B cell (primary cell): ENCODE results near the gene PCDH10. TPM values are rescaled to one million over a fixed set of nuclear protein-coding genes. Genes with fewer than 3 reads are reported as not detected.

Source experiments
- ATAC-seq: fragments of 200-7000 bp; cut with Tn5 transposase; one replicate; pipeline ENCODE4 v1.10.0; 2021; ENCODE audit warnings: low read depth, mild to moderate bottlenecking, moderate number of reproducible peaks, moderate library complexity
- CTCF ChIA-PET: fragments of 350-600 bp; sonication (Branson Sonifier 250); formaldehyde crosslinking; loops from one replicate; lab custom pipeline; 2021; ENCODE audit warnings: antibody characterized with exemption, inconsistent platforms; lab: Charles Lee
- POLR2A ChIA-PET: fragments of 350-600 bp; sonication (Branson Sonifier 250); formaldehyde crosslinking; loops from one replicate; lab custom pipeline; 2021; ENCODE audit warnings: antibody characterized with exemption; lab: Charles Lee
- DNase-seq: peaks from one replicate; pipeline ENCODE4 v3.0.0; 2013
- H2AFZ ChIP-seq: 2 replicates; pipeline ENCODE4 v1.6.1; 2012; ENCODE audit warnings: mild to moderate bottlenecking, low read depth, low read length; ENCODE audit not compliant: insufficient read depth, poor library complexity, severe bottlenecking
- H3K27ac ChIP-seq, 2 donors: 1 replicate in 1 of 2; 2 replicates in 1 of 2; pipeline ENCODE4 v1.5.1; 2012 to 2013; ENCODE audit warnings: low read length in 2 of 2, mild to moderate bottlenecking in 2 of 2, moderate library complexity in 1 of 2
- H3K27me3 ChIP-seq, 4 experiments: fragments of 200-600 bp in 1 of 4; sonication (generic) in 1 of 4; replicated peaks in 1 of 4; 1 replicate in 2 of 4; 2 replicates in 2 of 4; pipeline versions ENCODE4 v1.6.1 to v1.7.0; 2013 to 2016; ENCODE audit warnings: low read length in 3 of 4, mild to moderate bottlenecking in 2 of 4, mixed read lengths in 1 of 4, moderate library complexity in 1 of 4; ENCODE audit not compliant: insufficient read depth in 4 of 4, control insufficient read depth in 3 of 4; ENCODE audit errors: control extremely low read depth in 1 of 4
- H3K36me3 ChIP-seq, 2 experiments: replicated peaks in 1 of 2; 1 replicate in 1 of 2; 2 replicates in 1 of 2; pipeline versions ENCODE4 v1.6.1 to v1.7.1; 2013; ENCODE audit warnings: low read length in 1 of 2; ENCODE audit not compliant: insufficient read depth in 2 of 2, control insufficient read depth in 1 of 2; ENCODE audit errors: control extremely low read depth in 1 of 2, extremely low read depth in 1 of 2
- H3K4me1 ChIP-seq, 2 donors: fragments of 200-600 bp in 1 of 2; sonication (generic) in 1 of 2; 1 replicate in 1 of 2; 2 replicates in 1 of 2; pipeline versions ENCODE4 v1.5.1 to v1.6.1; 2013 to 2017; ENCODE audit warnings: low read length in 2 of 2; ENCODE audit not compliant: control insufficient read depth in 2 of 2, insufficient read depth in 2 of 2
- H3K4me2 ChIP-seq: replicated peaks from 2 replicates; pipeline ENCODE3; 2012; ENCODE audit warnings: mild to moderate bottlenecking, low read depth, low read length; ENCODE audit not compliant: poor library complexity, severe bottlenecking
- H3K4me3 ChIP-seq, 5 experiments: fragments of 200-600 bp in 1 of 5; sonication (generic) in 1 of 5; 1 replicate in 3 of 5; 2 replicates in 2 of 5; pipeline versions ENCODE4 v1.5.1 to v1.7.0; 2011 to 2016; ENCODE audit warnings: low read length in 4 of 5, mild to moderate bottlenecking in 4 of 5, low read depth in 2 of 5, control low read depth in 1 of 5, moderate library complexity in 1 of 5; ENCODE audit not compliant: insufficient read depth in 1 of 5; ENCODE audit errors: control extremely low read depth in 1 of 5, extremely low read depth in 1 of 5
- H3K79me2 ChIP-seq: fragments of 200-600 bp; sonication (generic); one replicate; pipeline ENCODE4 v1.6.0; 2016; ENCODE audit warnings: low read length; ENCODE audit not compliant: control insufficient read depth, insufficient read depth
- H3K9ac ChIP-seq: fragments of 200-600 bp; sonication (generic); 2 replicates; pipeline ENCODE4 v1.6.1; 2017; ENCODE audit warnings: mild to moderate bottlenecking, low read length, moderate library complexity
- H3K9me3 ChIP-seq, 3 donors: one replicate each; pipeline versions ENCODE4 v1.6.1 to v1.7.1; 2013; ENCODE audit warnings: low read length in 2 of 3; ENCODE audit not compliant: control insufficient read depth in 2 of 3, insufficient read depth in 1 of 3; ENCODE audit errors: control extremely low read depth in 1 of 3
- H4K20me1 ChIP-seq: 2 replicates; pipeline ENCODE4 v1.6.0; 2012; ENCODE audit warnings: mild to moderate bottlenecking, low read length; ENCODE audit not compliant: insufficient read depth, control insufficient read depth, poor library complexity, severe bottlenecking
- H3K27ac Mint-ChIP-seq: one replicate; pipeline ENCODE4 v1.8.0; 2021; ENCODE audit warnings: mixed read lengths
- H3K27me3 Mint-ChIP-seq: one replicate; pipeline ENCODE4 v1.8.0; 2021; ENCODE audit warnings: mixed read lengths
- H3K4me1 Mint-ChIP-seq: one replicate; pipeline ENCODE4 v1.8.0; 2021; ENCODE audit warnings: mixed read lengths
- H3K4me3 Mint-ChIP-seq: one replicate; pipeline ENCODE4 v1.8.0; 2021; ENCODE audit warnings: mixed read lengths
- H3K9me3 Mint-ChIP-seq: one replicate; pipeline ENCODE4 v1.8.0; 2022; ENCODE audit warnings: mixed read lengths; ENCODE audit not compliant: insufficient read depth
- CTCF ChIP-seq: fragments of 200-600 bp; IDR thresholded peaks from one replicate; pipeline ENCODE4 v1.8.0; 2022; ENCODE audit warnings: antibody characterized with exemption, mild to moderate bottlenecking
- EZH2 ChIP-seq: IDR thresholded peaks from 2 replicates; pipeline ENCODE4 v1.6.1; 2012; ENCODE audit warnings: borderline replicate concordance, low read depth, mild to moderate bottlenecking, moderate library complexity, low read length; ENCODE audit not compliant: insufficient read depth, poor library complexity, severe bottlenecking
- WGBS: methylation state at CpG from one replicate; pipeline ENCODE4 v1.1.5; 2013; ENCODE audit warnings: missing lambda C conversion rate; ENCODE audit not compliant: insufficient coverage; 5-methylcytosine and 5-hydroxymethylcytosine counted together
- intact Hi-C: fragments of 100-400 bp; cut with micrococcal nuclease; formaldehyde crosslinking; loops from one replicate; pipeline ENCODE4 v1.10.0; 2022
- polyA minus RNA-seq: library from RNA; depleted of rRNA, polyadenylated mRNA; stranded (reverse); fragments of >200 nt; gene quantifications from 2 replicates; pipeline ENCODE4 v1.2.3, GENCODE V29; 2012
- polyA plus RNA-seq: library from polyadenylated mRNA; depleted of rRNA; stranded (reverse); fragments of >200 nt; gene quantifications from 2 replicates; pipeline ENCODE4 v1.2.3, GENCODE V29; 2012
- total RNA-seq, 2 donors: library from RNA; stranded (reverse); fragments of 120-200 nt in 1 of 2; gene quantifications; 1 replicate in 1 of 2; 2 replicates in 1 of 2; pipeline versions ENCODE4 v1.2.3 to v1.2.4, GENCODE V29; 2013 to 2022

PCDH10 gene
- total RNA-seq (not detected in 2 replicates), polyA plus RNA-seq (not detected in 2 replicates), polyA minus RNA-seq (0.07 TPM in 1 of 2 replicates, not detected in the other)
- not detected for total RNA-seq (2013)

GRCh38 chr4:133148690-133149363 is at the start of gene PCDH10:
PCDH10 (plus strand) TSS chr4:133149294; CDS start chr4:133150141, 847 bp downstream.
- Histone ChIP-seq H4K20me1 (no peaks in the 10 kb centered on the region), H2AFZ (peak within 1 kb of the TSS; percentile 46), H3K36me3 (no peaks in the 10 kb centered on the region), H3K27me3 (peaks cover 0 to 74% (median 38%) of the 10 kb centered on the region in 4 experiments), H3K79me2 (no peaks in the 10 kb centered on the region), H3K4me3 (peak within 1 kb of the TSS in 2 of 5 experiments; percentile 14 to 42), H3K27ac (no peak within 1 kb of the TSS), H3K4me2 (peak within 1 kb of the TSS; percentile 44), H3K4me1 (peaks cover 8 to 18% of the 10 kb centered on the region in 2 donors), H3K9ac (peak within 1 kb of the TSS; percentile 32), H3K9me3 (peaks cover 0 to 46% (median 0%) of the 10 kb centered on the region in 3 donors)
- ATAC-seq = no peak
- TF ChIP-seq EZH2 = no peak
- TF ChIP-seq CTCF = no peak
- Mint-ChIP-seq H3K4me1 (peaks cover 13% of the 10 kb centered on the region), H3K27me3 (peaks cover 57% of the 10 kb centered on the region), H3K27ac (no peak within 1 kb of the TSS), H3K9me3 (no peaks in the 10 kb centered on the region), H3K4me3 (peak within 1 kb of the TSS; percentile 44)
- ChIA-PET POLR2A (no interaction called here), CTCF (no interaction called here)
- intact Hi-C loops = no loop called here
- peak; percentile 21 for DNase-seq
- WGBS = 6% methylated on average over 27 of the region's 38 CpGs

GRCh38 chr4:133102043-133102442 is 47.1 kb upstream of the PCDH10 start:
- Histone ChIP-seq H3K27ac (no peak overlapping the region), H3K4me3 (no peak overlapping the region), H3K79me2 (no peaks in the 10 kb centered on the region), H3K27me3 (no peaks in the 10 kb centered on the region), H3K4me1 (no peaks in the 10 kb centered on the region), H4K20me1 (no peaks in the 10 kb centered on the region), H3K36me3 (no peaks in the 10 kb centered on the region), H2AFZ (no peak overlapping the region), H3K4me2 (no peak overlapping the region), H3K9me3 (no peaks in the 10 kb centered on the region), H3K9ac (no peak overlapping the region)
- POLR2A ChIA-PET = no interaction called here
- ATAC-seq = no peak
- 100% methylated on average over 1 of the region's 6 CpGs for WGBS
- no peak overlapping the region for H3K27ac Mint-ChIP-seq
- H3K9me3 Mint-ChIP-seq = peaks cover 4% of the 10 kb centered on the region
- CTCF ChIA-PET = no interaction called here
- TF ChIP-seq CTCF = no peak
- no peak for TF ChIP-seq EZH2
- no peaks in the 10 kb centered on the region for H3K27me3 Mint-ChIP-seq
- no peak overlapping the region for H3K4me3 Mint-ChIP-seq
- H3K4me1 Mint-ChIP-seq = no peaks in the 10 kb centered on the region
- intact Hi-C loops = no loop called here
- DNase-seq = no peak
